RWPE2 (cell line): ENCODE data around the gene THAP5.
A peak's percentile ranks its signal among the peaks of the same experiment; 100 is the strongest.

ENCODE experiments used
- ATAC-seq: fragments of 200-7000 bp; cut with Tn5 transposase; 3 replicates; pipeline ENCODE4 v1.9.1; 2021; ENCODE audit warnings: low read depth
- DNase-seq: peaks from one replicate; pipeline ENCODE4 v3.0.0-alpha.2; 2020; ENCODE audit warnings: low spot score
- H3K27ac ChIP-seq: fragments of 450-650 bp; 2 replicates; pipeline ENCODE4 v1.5.1; 2017; ENCODE audit warnings: mild to moderate bottlenecking; ENCODE audit not compliant: poor library complexity, severe bottlenecking
- H3K27me3 ChIP-seq: fragments of 250-450 bp; sonication (Bioruptor Pico); 2 replicates; pipeline ENCODE4 v1.5.1; 2021; ENCODE audit warnings: mild to moderate bottlenecking, moderate library complexity; ENCODE audit not compliant: insufficient read depth, poor library complexity, severe bottlenecking
- H3K36me3 ChIP-seq: fragments of 250-450 bp; sonication (Bioruptor Pico); 2 replicates; pipeline ENCODE4 v1.5.1; 2020; ENCODE audit warnings: low read depth, mild to moderate bottlenecking, moderate library complexity
- H3K4me1 ChIP-seq: fragments of 250-450 bp; sonication (Bioruptor Pico); 2 replicates; pipeline ENCODE4 v1.5.1; 2021; ENCODE audit warnings: mild to moderate bottlenecking, moderate library complexity; ENCODE audit not compliant: insufficient read depth, poor library complexity, severe bottlenecking
- H3K4me3 ChIP-seq: fragments of 250-450 bp; sonication (Bioruptor Pico); 2 replicates; pipeline ENCODE4 v1.5.1; 2021; ENCODE audit warnings: mild to moderate bottlenecking, moderate library complexity; ENCODE audit not compliant: severe bottlenecking
- H3K9me3 ChIP-seq: fragments of 250-450 bp; sonication (Bioruptor Pico); 2 replicates; pipeline ENCODE4 v1.5.1; 2021; ENCODE audit warnings: mild to moderate bottlenecking, moderate library complexity; ENCODE audit not compliant: severe bottlenecking
- CTCF ChIP-seq: fragments of 450-650 bp; IDR thresholded peaks from one replicate; pipeline ENCODE4 v1.5.1; 2017; ENCODE audit warnings: mild to moderate bottlenecking, moderate library complexity; ENCODE audit not compliant: poor library complexity, severe bottlenecking

Gene THAP5

GRCh38 chr7:108586274-108586710, 16.8 kb upstream of the THAP5 start:
- Histone ChIP-seq H3K27ac (no peak overlapping the region), H3K9me3 (no peaks in the 10 kb centered on the region), H3K4me3 (no peak overlapping the region), H3K27me3 (no peaks in the 10 kb centered on the region), H3K4me1 (peaks cover 6% of the 10 kb centered on the region), H3K36me3 (no peaks in the 10 kb centered on the region)
- ATAC-seq (no peak), DNase-seq (no peak)
- no peak for TF ChIP-seq CTCF

- no peak for TF ChIP-seq CTCF
- H3K27me3 ChIP-seq = no peaks in the 10 kb centered on the region
- ATAC-seq = no peak
Measured at GRCh38 chr7:108585843-108586242, 16.3 kb upstream of the THAP5 start.

GRCh38 chr7:108584211-108584610, 14.7 kb upstream of the THAP5 start:
- Histone ChIP-seq H3K27me3 (no peaks in the 10 kb centered on the region), H3K36me3 (no peaks in the 10 kb centered on the region), H3K27ac (no peak overlapping the region), H3K4me3 (no peak overlapping the region), H3K4me1 (peaks cover 7% of the 10 kb centered on the region), H3K9me3 (no peaks in the 10 kb centered on the region)
- ATAC-seq = peak; percentile 68; the same call in 2 of the 3 replicates
- no peak for DNase-seq
- TF ChIP-seq CTCF = no peak

More at GRCh38 chr7:108585843-108586242, 16.3 kb upstream of the THAP5 start:
- Histone ChIP-seq H3K4me1 (peaks cover 7% of the 10 kb centered on the region), H3K27ac (no peak overlapping the region), H3K4me3 (no peak overlapping the region), H3K9me3 (no peaks in the 10 kb centered on the region), H3K36me3 (no peaks in the 10 kb centered on the region)
- no peak for DNase-seq

- peaks cover 7% of the 10 kb centered on the region for H3K4me1 ChIP-seq
- no peak for DNase-seq
- no peak overlapping the region for H3K4me3 ChIP-seq
- no peak for TF ChIP-seq CTCF
- no peaks in the 10 kb centered on the region for H3K27me3 ChIP-seq
- H3K9me3 ChIP-seq = no peaks in the 10 kb centered on the region
- ATAC-seq = peak; percentile 58; the same call in 2 of the 3 replicates
- H3K36me3 ChIP-seq = no peaks in the 10 kb centered on the region
- H3K27ac ChIP-seq = no peak overlapping the region
Measured at GRCh38 chr7:108581655-108582491, 12.4 kb upstream of the THAP5 start.

GRCh38 chr7:108580298-108580697, 10.8 kb upstream of the THAP5 start:
- ATAC-seq (no peak), DNase-seq (no peak)
- no peak for TF ChIP-seq CTCF
- no peaks in the 10 kb centered on the region for H3K36me3 ChIP-seq
- no peaks in the 10 kb centered on the region for H3K27me3 ChIP-seq
- H3K9me3 ChIP-seq = no peaks in the 10 kb centered on the region
- H3K4me3 ChIP-seq = no peak overlapping the region
- no peak overlapping the region for H3K27ac ChIP-seq
- H3K4me1 ChIP-seq = peaks cover 7% of the 10 kb centered on the region
